Superior temporal gyrus (tissue), 1 donor: ENCODE results near the gene TFDP2.
"Not testable (repeated sequence)": the region's sequence is repeated elsewhere in the genome, so short reads cannot be mapped to it uniquely, and the experiment has no call there.

Experiments
- DNase-seq: peaks from one replicate; pipeline ENCODE4 v3.0.0-alpha.2; 2016; ENCODE audit errors: extremely low spot score

The TFDP2 gene

GRCh38 chr3:142148792-142149672 is at the start of gene TFDP2:
TSS of gene TFDP2 (minus strand) at chr3:142149544. CDS start at chr3:142101749, 47,795 bp downstream.
- peak; percentile 93 for DNase-seq

GRCh38 chr3:142188846-142189245 is 39.5 kb upstream of the TFDP2 start:
- DNase-seq, result no peak

GRCh38 chr3:142180761-142181362 is 31.5 kb upstream of the TFDP2 start:
- peak; percentile 21 for DNase-seq

- DNase-seq, result no peak
Observed at GRCh38 chr3:142175478-142175877, 26.1 kb upstream of the TFDP2 start.

- DNase-seq, result no peak
Observed at GRCh38 chr3:142174559-142174958, 25.2 kb upstream of the TFDP2 start.

GRCh38 chr3:142168514-142168913 is 19.2 kb upstream of the TFDP2 start:
- DNase-seq, result no peak

- no peak for DNase-seq
Observed at GRCh38 chr3:142165194-142165593, 15.8 kb upstream of the TFDP2 start.

- DNase-seq, result no peak
Observed at GRCh38 chr3:142159083-142159740, 9.9 kb upstream of the TFDP2 start.

GRCh38 chr3:142154186-142154585 is 4.8 kb upstream of the TFDP2 start:
- no peak for DNase-seq

- no peak for DNase-seq
Observed at GRCh38 chr3:142152384-142152783, 3.0 kb upstream of the TFDP2 start.

- no peak for DNase-seq
Observed at GRCh38 chr3:142151828-142152227, 2.5 kb upstream of the TFDP2 start.

GRCh38 chr3:142151240-142151639 is 1.9 kb upstream of the TFDP2 start:
- no peak for DNase-seq

GRCh38 chr3:142150271-142150670 is 927 bp upstream of the TFDP2 start:
- DNase-seq, result no peak

- DNase-seq, result no peak
Observed at GRCh38 chr3:142149673-142149992, 289 bp upstream of the TFDP2 start.

GRCh38 chr3:142148044-142148791 is 1.1 kb downstream of the TFDP2 start:
- DNase-seq, result no peak

GRCh38 chr3:142144587-142144986 is 4.8 kb downstream of the TFDP2 start:
- not testable (repeated sequence) for DNase-seq

GRCh38 chr3:142140608-142141285 is 8.6 kb downstream of the TFDP2 start:
- not testable (repeated sequence) for DNase-seq

- not testable (repeated sequence) for DNase-seq
Observed at GRCh38 chr3:142137089-142137488, 12.3 kb downstream of the TFDP2 start.

GRCh38 chr3:142134799-142135325 is 14.5 kb downstream of the TFDP2 start:
- DNase-seq, result no peak

- no peak for DNase-seq
Observed at GRCh38 chr3:142129516-142130171, 19.7 kb downstream of the TFDP2 start.
